ENCODE measurements around the gene LGR6.
"Not testable (repeated sequence)": the region's sequence is repeated elsewhere in the genome, so short reads cannot be mapped to it uniquely, and the experiment has no call there.

The LGR6 gene

GRCh38 chr1:202240956-202241355 lies 47.4 kb downstream of the LGR6 start:
- DNase-seq (ENCODE audit: low spot score) = no peak

DNA sequence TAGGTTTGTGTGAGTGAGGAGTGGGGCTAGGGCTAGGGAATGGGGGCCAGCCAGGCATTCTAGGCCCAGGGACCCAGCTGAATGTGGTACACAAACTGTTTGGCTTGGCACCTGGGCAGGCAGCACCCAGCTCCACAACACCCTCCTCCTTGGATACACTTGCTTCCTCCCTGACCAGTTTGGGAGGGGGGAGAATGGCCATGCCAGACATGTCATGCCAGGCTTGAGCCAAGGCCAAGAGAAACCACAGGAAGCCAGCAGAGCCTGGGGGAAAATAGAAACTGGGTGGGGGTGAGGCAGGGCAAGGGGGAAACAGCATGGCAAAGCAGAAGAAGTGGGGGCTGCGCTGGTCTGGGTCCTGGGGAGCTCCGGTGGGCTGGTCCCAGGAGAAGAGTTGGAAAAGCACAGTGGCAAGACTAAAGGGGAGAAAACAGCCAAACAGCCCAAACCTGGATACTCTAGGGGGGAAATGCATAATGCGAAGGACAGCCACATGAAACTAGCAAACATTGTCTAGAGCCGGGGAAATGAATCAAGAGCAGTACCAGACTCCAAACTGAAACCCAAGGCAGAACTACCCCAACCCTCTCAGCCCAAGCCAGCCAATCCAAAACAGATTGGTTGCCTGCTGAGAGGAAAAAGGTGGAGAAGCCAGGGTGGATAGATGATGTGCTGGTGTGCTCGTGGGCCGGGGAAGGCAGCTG lies 47.9 kb downstream of the LGR6 start:
- DNase-seq (ENCODE audit: low spot score) = no peak

DNA sequence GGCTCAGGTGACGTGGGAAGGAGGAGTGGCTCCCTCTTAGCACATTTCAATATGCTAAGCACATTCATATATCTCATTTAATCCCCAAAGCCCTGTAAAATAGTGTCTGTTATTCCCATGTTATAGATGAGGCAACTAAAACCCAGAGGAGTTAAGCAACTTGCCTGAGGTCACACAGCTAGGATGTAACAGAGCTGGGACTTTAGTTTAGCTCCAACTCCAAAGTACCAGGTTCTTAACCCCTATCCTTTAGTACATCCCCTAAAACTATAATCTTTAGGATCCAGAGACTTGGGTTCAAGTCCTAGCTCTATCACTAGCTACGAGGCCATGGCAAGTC lies 48.5 kb downstream of the LGR6 start:
- DNase-seq (ENCODE audit: low spot score) = no peak

DNA sequence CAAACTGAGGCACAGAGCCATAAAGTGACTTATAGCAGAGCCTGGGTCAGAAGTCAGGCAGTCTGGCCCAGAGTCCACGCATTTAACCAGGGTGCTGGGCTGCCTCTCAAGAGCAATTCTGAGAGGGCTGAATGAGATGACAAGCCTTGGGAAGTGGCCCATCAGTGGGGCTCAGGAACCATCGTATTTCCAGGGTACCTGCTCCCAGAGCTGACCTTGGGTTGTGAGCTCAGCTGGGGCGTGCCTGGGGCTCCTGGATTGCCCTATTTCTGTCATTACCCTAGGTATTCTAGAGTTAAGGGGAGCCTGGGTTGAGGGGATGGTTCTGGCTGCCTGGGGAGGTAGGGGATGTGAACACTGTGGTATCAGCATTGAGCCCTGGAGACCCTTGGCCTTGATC lies 49.4 kb downstream of the LGR6 start:
- no peak for DNase-seq (ENCODE audit: low spot score)

- no peak for DNase-seq (ENCODE audit: low spot score)
These were observed 51.3 kb downstream of the LGR6 start for GRCh38 chr1:202244841-202245261.

- no peak for DNase-seq (ENCODE audit: low spot score)
These were observed 51.8 kb downstream of the LGR6 start for GRCh38 chr1:202245391-202245790.

DNA sequence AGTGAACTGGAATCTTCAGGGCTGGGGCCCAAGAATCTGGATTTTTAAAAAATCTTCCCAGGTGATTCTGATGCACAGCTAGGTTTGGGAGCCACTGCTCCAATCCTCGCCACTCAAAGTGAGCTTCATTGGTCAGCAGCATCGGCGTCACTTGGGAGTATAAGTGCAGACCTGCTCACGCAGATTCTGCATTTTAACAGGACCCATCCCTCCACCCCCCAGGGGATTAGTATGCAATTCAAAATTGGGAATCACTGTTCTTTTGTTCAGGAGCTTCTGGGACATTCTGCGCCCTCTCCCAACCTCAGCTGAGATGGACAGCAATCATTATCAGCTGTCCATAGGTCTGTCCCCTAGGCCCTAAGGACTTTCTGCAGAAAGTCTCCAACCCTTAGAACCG lies 53.5 kb downstream of the LGR6 start:
- DNase-seq (ENCODE audit: low spot score) = no peak

GRCh38 chr1:202247837-202248795 lies 54.5 kb downstream of the LGR6 start:
- DNase-seq (ENCODE audit: low spot score) = no peak

GRCh38 chr1:202248861-202249260 lies 55.3 kb downstream of the LGR6 start:
- no peak for DNase-seq (ENCODE audit: low spot score)

DNA sequence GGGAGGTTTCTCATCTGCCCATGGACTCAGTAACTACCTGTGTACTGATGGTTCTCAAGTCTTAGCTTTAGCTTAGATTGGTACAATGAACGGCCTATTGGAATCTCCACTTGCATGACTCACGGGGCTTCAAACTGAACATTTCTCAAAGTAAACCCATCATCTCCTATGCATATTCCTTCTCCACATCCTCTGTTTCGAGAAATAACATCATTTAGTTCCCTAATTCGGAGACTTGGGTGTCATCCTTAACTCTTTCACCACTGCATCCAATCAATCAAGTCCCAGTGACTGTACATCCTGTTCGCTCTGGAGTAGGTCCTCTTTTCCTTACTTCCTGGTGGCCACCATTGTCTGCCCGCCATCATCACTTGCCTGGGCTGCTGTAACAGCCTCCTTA lies 55.8 kb downstream of the LGR6 start:
- no peak for DNase-seq (ENCODE audit: low spot score)

GRCh38 chr1:202249846-202250245 lies 56.2 kb downstream of the LGR6 start:
- no peak for DNase-seq (ENCODE audit: low spot score)

GRCh38 chr1:202250982-202251381 lies 57.4 kb downstream of the LGR6 start:
- no peak for DNase-seq (ENCODE audit: low spot score)

GRCh38 chr1:202251424-202252256 lies 58.0 kb downstream of the LGR6 start:
- DNase-seq (ENCODE audit: low spot score) = no peak

DNA sequence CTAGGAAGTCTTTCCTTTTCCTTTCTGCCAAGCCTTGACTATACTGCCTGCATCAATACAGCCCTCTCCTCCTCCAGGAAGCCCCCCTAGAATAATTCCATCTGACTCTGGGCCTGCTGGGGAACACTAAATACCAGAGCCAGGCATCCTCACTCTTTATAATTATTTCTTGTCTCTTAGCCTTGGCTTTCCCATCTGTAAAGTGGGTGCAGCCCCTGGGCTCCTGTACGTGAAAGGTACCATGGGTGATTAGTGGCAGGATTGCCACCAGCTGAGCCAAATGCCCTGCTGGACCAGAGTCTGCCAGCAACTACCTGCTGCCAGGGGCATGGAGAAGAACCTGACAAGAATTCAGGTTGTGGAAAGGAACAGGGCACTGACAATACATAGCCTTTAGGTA lies 58.7 kb downstream of the LGR6 start:
- DNase-seq (ENCODE audit: low spot score) = no peak

GRCh38 chr1:202254454-202255252 lies 61.1 kb downstream of the LGR6 start:
- DNase-seq (ENCODE audit: low spot score) = no peak

- DNase-seq (ENCODE audit: low spot score) = no peak
These were observed 61.7 kb downstream of the LGR6 start for GRCh38 chr1:202255343-202255742.

DNA sequence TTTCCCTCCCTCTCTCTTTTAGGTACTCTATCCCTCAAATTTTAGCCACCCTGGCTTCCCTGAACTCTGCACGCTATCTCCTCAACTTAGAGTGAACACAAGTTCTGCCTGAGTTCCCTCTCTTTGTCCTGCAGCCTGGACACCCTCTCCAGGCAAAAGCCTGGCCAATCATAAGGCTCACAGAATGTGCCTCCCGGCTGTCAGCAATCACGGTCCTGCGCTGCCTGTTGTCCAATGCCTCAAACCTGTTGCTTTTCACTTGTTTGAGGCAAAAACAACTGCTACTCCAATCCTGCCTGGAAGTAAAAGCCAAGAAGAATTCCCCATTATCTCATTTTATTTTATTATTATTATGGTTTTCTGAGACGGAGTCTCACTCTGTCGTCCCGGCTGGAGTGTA lies 66.1 kb downstream of the LGR6 start:
- no peak for DNase-seq (ENCODE audit: low spot score)

DNA sequence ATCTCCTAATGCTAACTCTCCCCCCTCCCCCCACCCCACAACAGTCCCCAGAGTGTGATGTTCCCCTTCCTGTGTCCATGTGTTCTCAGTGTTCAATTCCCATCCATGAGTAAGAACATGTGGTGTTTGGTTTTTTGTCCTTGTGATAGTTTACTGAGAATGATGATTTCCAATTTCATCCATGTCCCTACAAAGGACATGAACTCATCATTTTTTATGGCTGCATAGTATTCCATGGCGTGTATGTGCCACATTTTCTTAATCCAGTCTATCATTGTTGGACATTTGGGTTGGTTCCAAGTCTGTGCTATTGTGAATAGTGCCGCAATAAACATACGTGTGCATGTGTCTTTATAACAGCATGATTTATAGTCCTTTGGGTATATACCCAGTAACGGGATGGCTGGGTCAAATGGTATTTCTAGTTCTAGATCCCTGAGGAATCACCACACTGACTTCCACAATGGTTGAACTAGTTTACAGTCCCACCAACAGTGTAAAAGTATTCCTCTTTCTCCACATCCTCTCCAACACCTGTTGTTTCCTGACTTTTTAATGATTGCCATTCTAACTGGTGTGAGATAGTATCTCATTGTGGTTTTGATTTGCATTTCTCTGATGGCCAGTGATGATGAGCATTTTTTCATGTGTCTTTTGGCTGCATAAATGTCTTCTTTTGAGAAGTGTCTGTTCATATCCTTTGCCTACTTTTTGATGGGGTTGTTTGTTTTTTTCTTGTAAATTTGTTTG lies 67.8 kb downstream of the LGR6 start:
- not testable (repeated sequence) for DNase-seq (ENCODE audit: low spot score)

GRCh38 chr1:202263628-202264027 lies 70.0 kb downstream of the LGR6 start:
- no peak for DNase-seq (ENCODE audit: low spot score)

- DNase-seq (ENCODE audit: low spot score) = no peak
These were observed 70.7 kb downstream of the LGR6 start for GRCh38 chr1:202264300-202264699.

GRCh38 chr1:202264726-202265125 lies 71.1 kb downstream of the LGR6 start:
- DNase-seq (ENCODE audit: low spot score) = no peak
